Regular cardiac myocyte (primary cell): ENCODE results near the gene AFG1L. TPM values are rescaled to one million over a fixed set of nuclear protein-coding genes. Genes with fewer than 3 reads are reported as not detected.

ENCODE experiments used
- total RNA-seq: library from RNA; depleted of rRNA; stranded (reverse); fragments of >200 nt; gene quantifications from 2 replicates; pipeline ENCODE4 v1.2.3, GENCODE V29; 2014

The AFG1L gene
- total RNA-seq, result 3.5 and 7.0 TPM in 2 replicates

DNA sequence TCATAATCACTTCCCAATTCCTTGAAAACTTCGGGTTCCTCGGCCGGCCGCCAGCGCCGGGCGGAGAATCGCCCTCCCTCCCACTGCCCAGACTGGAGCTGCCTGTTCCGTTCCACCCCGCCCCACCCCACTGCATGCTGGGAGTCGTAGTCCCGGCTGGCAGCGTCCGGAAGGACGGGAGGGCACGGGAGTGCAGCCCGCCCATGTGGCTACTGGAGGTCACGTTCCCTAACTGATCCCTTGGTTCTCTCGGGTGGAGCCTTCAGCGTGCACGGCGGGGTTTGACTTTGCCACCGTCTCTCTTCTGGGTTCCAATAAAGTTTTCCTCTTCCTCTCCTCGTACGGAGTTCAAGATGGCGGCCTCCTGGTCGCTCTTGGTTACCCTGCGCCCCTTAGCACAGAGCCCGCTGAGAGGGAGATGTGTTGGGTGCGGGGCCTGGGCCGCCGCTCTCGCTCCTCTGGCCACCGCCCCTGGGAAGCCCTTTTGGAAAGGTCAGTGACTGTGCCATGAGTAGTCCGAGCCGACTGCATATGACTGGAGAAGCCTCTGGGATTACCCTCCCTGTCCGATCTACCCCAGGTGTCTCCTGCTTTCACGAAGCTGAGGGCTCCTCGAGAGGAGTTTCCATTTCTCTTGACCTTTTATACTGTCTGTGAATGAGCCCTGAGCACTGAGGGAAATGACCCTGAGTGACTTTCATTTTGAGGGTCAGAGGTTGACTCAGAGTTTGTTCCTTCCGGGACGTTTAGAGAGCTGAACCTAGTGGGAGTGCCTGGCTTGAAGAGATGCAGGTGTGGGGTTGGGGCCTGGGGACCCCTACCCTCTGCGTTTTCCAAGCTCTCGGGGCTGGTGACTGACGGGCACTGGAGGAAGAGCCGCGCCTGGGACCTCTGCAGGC, at the start of gene AFG1L:
TSS of gene AFG1L (plus strand) at position 328 of the 899 bp plus-strand sequence. CDS start at position 354, 26 bp downstream.

DNA sequence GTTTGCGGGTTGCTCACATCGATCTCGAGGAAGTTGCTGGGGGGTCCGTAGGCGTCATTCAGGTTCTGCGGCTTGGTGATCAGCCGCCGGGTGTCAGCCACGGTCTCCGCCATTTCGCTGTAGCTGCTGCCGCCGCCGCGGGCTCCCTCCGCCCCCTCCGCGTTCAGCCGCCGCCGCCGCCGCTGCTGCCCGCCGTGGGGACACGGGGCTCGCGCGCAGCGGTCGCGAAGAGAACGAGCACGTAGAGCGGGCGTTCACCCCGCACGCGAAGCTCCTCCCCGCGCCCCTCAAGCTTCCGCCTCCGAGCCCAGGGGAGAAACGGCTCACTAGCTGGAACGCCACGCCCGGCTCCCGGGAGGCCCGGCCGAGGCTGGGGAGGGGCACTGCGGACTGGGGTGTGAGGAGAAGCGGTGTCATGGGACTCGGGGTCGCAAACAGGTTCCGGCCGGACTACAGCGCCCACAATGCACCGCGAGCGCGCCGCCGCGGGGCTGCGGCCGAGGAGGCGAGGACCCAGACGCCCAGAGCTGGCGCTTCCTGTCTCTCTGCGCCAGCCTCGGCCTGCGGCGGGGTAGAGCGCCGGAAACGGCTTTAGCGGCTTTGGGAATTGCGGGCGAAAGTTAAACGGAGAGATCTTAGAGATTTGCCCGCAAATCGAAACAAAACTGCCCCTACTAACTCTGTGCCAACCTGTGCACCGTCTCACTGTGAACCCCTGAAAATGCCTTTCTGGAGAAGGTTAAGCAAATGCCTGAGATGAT, 33.9 kb upstream of the AFG1L start, which contains the start of gene SNX3:
TSS of gene SNX3 (minus strand) at position 232 of the 761 bp plus-strand sequence. CDS start at position 113, 119 bp downstream.

DNA sequence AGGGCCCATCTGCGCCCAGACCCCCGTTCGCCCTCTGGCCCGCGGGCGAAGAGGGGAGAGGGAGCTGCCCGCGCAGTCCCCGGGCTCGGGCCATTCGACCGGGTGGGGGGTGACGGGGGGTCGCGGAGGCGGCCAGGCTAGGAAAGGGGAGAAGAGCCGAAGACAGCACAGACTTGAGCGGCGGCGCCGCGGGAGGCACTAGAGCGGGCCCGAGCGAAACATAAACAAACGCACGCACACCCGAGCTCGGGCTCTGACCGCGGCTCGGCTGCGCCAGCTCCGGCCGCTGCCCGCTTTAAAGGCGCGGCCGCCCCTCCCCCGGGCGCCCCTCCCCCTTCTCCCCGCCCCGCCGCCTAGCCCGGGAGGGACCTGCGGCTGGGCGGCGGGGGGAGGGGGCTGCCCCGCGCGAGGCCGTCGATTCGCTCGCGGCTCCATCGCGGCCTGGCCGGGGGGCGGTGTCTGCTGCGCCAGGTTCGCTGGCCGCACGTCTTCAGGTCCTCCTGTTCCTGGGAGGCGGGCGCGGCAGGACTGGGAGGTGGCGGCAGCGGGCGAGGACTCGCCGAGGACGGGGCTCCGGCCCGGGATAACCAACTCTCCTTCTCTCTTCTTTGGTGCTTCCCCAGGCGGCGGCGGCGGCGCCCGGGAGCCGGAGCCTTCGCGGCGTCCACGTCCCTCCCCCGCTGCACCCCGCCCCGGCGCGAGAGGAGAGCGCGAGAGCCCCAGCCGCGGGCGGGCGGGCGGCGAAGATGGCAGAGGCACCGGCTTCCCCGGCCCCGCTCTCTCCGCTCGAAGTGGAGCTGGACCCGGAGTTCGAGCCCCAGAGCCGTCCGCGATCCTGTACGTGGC, 265.8 kb downstream of the AFG1L start, which contains the start of gene FOXO3:
TSS of gene FOXO3 (plus strand) at position 455 of the 846 bp plus-strand sequence. CDS start at position 747, 292 bp downstream.

Other genes with a start within 250 kb of the AFG1L start
- gene OSTM1, start 220.3 kb upstream of the AFG1L start, total RNA-seq, result 43.9 and 97.5 TPM in 2 replicates
- gene NR2E1, start 129.0 kb upstream of the AFG1L start, total RNA-seq, result not detected in 2 replicates
- 181 and 192 TPM in 2 replicates for gene SNX3, start 34.0 kb upstream of the AFG1L start, total RNA-seq